HFF-Myc (cell line): ENCODE results near the gene SELL.
"Not testable (repeated sequence)": the region's sequence is repeated elsewhere in the genome, so short reads cannot be mapped to it uniquely, and the experiment has no call there.

Experiments
- DNase-seq: peaks from one replicate; pipeline ENCODE4 v3.0.0-alpha.2; 2011; ENCODE audit warnings: low read depth; ENCODE audit errors: extremely low read depth
- H3K4me3 ChIP-seq: replicated peaks from 2 replicates; pipeline ENCODE4 v1.5.1; 2011; ENCODE audit warnings: low read depth, mild to moderate bottlenecking, control low read depth, low read length
- TF ChIP-seq, protein P1 (sequence below): IDR thresholded peaks from 2 replicates; pipeline ENCODE4 v1.5.1; 2012; ENCODE audit warnings: mild to moderate bottlenecking, low read depth, low read length, control low read depth; ENCODE audit errors: missing control alignments

The SELL gene

DNA sequence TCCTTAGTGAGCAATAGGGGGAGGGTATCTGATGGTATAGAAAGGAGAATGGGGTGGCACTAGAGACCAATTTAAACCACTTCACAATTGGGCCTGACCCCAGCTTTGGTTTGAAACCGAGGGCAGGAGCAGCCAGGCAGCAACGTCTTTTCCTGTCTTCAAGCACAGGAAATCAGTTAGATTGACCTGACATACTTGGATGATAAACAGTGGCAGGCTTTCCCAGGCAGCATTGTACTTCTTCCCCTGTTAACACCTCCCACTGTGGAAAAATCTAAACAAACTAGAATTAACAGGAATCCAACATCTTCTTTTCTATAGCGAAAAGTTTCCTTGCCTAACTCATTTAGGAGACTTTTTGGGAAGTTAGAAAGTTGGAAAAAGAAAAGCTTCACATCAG, 40.6 kb downstream of the SELL start:
- no peak overlapping the region for H3K4me3 ChIP-seq
- DNase-seq: no peak
- TF ChIP-seq, protein P1, sequence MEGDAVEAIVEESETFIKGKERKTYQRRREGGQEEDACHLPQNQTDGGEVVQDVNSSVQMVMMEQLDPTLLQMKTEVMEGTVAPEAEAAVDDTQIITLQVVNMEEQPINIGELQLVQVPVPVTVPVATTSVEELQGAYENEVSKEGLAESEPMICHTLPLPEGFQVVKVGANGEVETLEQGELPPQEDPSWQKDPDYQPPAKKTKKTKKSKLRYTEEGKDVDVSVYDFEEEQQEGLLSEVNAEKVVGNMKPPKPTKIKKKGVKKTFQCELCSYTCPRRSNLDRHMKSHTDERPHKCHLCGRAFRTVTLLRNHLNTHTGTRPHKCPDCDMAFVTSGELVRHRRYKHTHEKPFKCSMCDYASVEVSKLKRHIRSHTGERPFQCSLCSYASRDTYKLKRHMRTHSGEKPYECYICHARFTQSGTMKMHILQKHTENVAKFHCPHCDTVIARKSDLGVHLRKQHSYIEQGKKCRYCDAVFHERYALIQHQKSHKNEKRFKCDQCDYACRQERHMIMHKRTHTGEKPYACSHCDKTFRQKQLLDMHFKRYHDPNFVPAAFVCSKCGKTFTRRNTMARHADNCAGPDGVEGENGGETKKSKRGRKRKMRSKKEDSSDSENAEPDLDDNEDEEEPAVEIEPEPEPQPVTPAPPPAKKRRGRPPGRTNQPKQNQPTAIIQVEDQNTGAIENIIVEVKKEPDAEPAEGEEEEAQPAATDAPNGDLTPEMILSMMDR: no peak

DNA sequence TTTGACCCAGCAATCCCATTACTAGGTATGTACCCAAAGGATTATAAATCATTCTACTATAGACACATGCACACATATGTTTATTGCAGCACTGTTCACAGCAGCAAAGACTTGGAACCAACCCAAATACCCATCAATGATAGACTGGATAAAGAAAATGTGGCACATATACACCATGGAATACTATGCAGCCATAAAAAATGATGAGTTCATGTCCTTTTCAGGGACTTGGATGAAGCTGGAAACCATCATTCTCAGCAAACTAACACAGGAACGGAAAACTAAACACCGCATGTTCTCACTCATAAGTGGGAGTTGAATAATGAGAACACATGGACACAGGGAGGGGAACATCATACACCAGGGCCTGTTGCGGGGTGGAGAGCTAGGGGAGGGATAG, 41.2 kb downstream of the SELL start:
- DNase-seq, H3K4me3 ChIP-seq: not testable (repeated sequence)

DNA sequence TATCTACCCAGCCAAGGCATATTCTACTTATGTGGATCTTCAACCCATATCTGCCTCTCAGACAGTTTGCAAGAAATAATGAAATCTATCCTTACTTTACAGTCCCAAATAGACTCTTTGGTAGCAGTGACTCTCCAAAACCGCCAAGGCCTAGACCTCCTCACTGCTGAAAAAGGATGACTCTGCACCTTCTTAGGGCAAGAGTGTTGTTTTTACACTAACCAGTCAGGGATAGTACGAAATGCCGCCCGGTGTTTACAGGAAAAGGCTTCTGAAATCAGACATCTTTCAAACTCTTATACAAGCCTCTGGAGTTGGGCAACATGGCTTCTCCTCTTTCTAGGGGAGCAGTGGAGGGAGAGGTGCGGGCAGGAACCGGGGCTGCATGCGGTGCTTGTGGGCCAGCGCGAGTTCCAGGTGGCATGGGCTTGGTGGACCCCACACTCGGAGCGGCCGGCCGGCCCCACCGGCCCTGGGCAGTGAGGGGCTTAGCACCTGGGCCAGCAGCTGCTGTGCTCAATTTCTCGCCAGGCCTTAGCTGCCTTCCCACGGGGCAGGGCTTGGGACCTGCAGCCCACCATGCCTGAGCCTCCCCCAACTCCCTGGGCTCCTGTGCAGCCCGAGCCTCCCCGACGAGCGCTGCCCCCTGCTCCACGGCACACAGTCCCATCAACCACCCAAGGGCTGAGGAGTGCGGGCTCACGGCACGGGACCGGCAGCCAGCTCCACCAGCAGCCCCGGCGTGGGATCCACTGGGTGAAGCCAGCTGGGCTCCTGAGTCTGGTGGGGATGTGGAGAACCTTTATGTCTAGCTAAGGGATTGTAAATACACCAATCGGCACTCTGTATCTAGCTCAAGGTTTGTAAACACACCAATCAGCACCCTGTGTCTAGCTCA, 43.5 kb downstream of the SELL start:
- not testable (repeated sequence) for H3K4me3 ChIP-seq, DNase-seq

GRCh38 chr1:169667227-169667639, 44.2 kb downstream of the SELL start:
- H3K4me3 ChIP-seq, DNase-seq: not testable (repeated sequence)

DNA sequence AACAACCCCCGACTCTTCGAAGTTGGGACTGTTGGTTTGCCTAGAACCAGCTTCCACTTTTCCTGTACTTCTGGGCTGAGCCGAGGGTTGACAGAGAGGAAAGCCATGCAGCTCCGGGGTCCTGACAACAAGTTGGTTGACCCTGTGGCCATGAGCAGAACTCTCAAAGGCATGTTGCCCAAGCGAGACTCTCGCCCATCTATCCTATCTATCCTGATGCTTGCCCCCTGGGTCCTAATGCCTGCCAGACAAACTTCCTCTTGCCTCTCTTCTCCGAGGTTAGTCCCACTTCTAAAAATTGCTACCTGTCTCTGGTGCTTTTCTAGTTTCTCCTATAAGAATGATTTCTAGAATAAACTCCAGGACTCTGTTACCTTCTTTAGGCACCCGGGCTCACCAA, 48.7 kb downstream of the SELL start:
- DNase-seq, H3K4me3 ChIP-seq: not testable (repeated sequence)

GRCh38 chr1:169661066-169661465, 50.4 kb downstream of the SELL start:
- not testable (repeated sequence) for H3K4me3 ChIP-seq, DNase-seq

DNA sequence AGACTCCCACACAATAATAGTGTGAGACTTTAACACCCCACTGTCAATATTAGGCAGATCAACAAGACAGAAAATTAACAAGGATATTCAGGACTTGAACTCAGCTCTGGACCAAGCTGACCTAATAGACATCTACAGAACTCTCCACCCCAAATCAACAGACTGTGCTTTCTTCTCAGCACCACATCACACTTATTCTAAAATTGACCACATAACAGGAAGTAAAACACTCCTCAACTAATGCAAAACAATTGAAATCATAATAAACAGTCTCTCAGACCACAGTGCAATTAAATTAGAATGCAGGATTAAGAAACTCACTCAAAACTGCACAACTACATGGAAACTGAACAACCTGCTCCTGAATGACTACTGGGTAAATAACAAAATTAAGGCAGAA, 52.6 kb downstream of the SELL start:
- not testable (repeated sequence) for DNase-seq, H3K4me3 ChIP-seq

DNA sequence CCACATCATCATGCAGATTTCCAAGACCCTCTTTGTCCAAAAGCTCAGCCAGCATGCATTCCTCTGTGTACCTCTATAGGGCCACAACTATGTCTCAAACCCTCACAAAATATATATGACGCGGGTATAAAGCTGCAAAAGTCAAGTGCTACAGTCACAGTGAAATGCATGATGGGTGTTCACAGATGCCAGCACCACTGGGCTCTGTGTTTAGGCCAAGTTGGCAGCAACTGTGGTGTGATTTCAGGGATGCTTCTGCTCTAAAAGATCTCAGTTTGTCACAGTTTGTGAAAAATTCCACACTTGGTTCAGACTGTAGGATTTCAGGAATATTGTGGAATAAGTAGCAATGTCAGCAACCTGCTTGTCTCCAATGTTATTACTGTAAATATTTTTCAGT, 57.5 kb downstream of the SELL start:
- DNase-seq: no peak
- H3K4me3 ChIP-seq: no peak overlapping the region
- TF ChIP-seq, protein P1: no peak

- TF ChIP-seq, protein P1: no peak
- no peak overlapping the region for H3K4me3 ChIP-seq
Observed at GRCh38 chr1:169651035-169651434, 60.4 kb downstream of the SELL start.

GRCh38 chr1:169650551-169650950, 60.9 kb downstream of the SELL start:
- TF ChIP-seq, protein P1: no peak
- H3K4me3 ChIP-seq: no peak overlapping the region
- no peak for DNase-seq

More at GRCh38 chr1:169651035-169651434, 60.4 kb downstream of the SELL start:
- DNase-seq: no peak
